Psoas muscle (tissue), 8 donors: Measurements from ENCODE around the gene NAT10. TPM values are rescaled to one million over a fixed set of nuclear protein-coding genes. Genes with fewer than 3 reads are reported as not detected.
A peak's percentile ranks its signal among the peaks of the same experiment; 100 is the strongest.

Experiments used
- ATAC-seq, 4 donors: fragments of 200-7000 bp; cut with Tn5 transposase; one replicate each; pipeline ENCODE4 v1.9.1; 2020; ENCODE audit warnings: moderate library complexity in 3 of 4, mild to moderate bottlenecking in 2 of 4
- DNase-seq, 2 donors: peaks; one replicate each; pipeline ENCODE4 v3.0.0-alpha.2; 2020
- H3K27ac ChIP-seq: fragments of 200-600 bp; one replicate; pipeline ENCODE4 v1.8.0; 2022
- H3K27me3 ChIP-seq, 3 donors: fragments of 200-600 bp in 1 of 3; one replicate each; pipeline versions ENCODE4 v1.6.1 to v1.8.0; 2013 to 2022; ENCODE audit warnings: low read length in 2 of 3, mild to moderate bottlenecking in 2 of 3, moderate library complexity in 1 of 3; ENCODE audit not compliant: insufficient read depth in 3 of 3
- H3K36me3 ChIP-seq, 2 donors: fragments of 200-600 bp in 1 of 2; one replicate each; pipeline versions ENCODE4 v1.6.1 to v1.8.0; 2013 to 2022; ENCODE audit warnings: low read depth in 1 of 2, mild to moderate bottlenecking in 1 of 2, moderate library complexity in 1 of 2; ENCODE audit not compliant: insufficient read depth in 1 of 2
- H3K4me1 ChIP-seq: fragments of 200-600 bp; one replicate; pipeline ENCODE4 v1.8.0; 2022
- H3K4me3 ChIP-seq: fragments of 200-600 bp; one replicate; pipeline ENCODE4 v1.8.0; 2022; ENCODE audit warnings: mild to moderate bottlenecking
- H3K9me3 ChIP-seq: fragments of 200-600 bp; one replicate; pipeline ENCODE4 v1.8.0; 2022
- CTCF ChIP-seq: fragments of 200-600 bp; IDR thresholded peaks from one replicate; pipeline ENCODE4 v1.8.0; 2022; ENCODE audit warnings: antibody characterized with exemption
- WGBS, 3 donors: extraction: QIAGEN DNeasy Blood & Tissue Kit; methylation state at CpG; one replicate each; pipeline versions ENCODE4 v1.1.6 to v1.1.7; 2013; 5-methylcytosine and 5-hydroxymethylcytosine counted together
- intact Hi-C, 2 donors: fragments of 100-400 bp; cut with DNase I; formaldehyde crosslinking; loops; one replicate each; pipeline versions ENCODE4 v1.11.0 to v1.14.2; 2022
- polyA plus RNA-seq, 3 donors: library from polyadenylated mRNA; stranded (reverse); fragments of 200-250 nt; gene quantifications; one replicate each; pipeline ENCODE4 v1.2.3, GENCODE V29; 2013
- total RNA-seq, 4 donors: library from RNA; stranded (reverse); fragmentation: NEBNext Ultra II Directional in 2 of 4; extraction: Animal tissue kit (Norgen Biotek cat#: 25700) in 2 of 4; gene quantifications; one replicate each; pipeline versions ENCODE4 v1.2.1 to v1.2.4, GENCODE V29; 2021 to 2023
- donor health status: healthy with polysubstance abuse.
- donor health status: DM: no; HTN: no; CAD: no; lungs with moderate emphysema.
- donor health status: Bipolar disorder and iron deficiency.
- donor health status: healthy.
- donor health status: DM: yes; HTN: yes; CAD: no.
- donor health status: DM: no; HTN: no; CAD: no.
- donor health status: DM: no; HTN: no; CAD: no.
- donor health status: DM: yes; HTN: yes; CAD: no.

Gene NAT10
- total and polyA plus RNA-seq, 7 donors, result 21.0 to 51.5 (median 29.1) TPM

DNA sequence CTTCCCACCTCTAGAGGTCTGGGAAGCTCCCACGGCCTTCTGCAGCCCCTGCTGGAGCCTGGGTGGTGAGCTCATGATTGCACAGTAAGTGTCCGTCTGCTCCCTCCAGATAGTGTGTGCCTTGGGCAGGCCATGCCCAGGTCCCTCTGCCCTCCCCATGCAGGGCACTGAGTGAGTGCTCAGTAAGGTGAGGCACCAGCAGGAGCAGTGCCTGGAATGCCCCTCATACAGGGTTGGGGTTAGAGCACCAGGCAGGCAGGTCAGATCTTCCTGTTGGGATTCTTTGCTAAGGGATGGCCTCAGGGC is 50.3 kb downstream of the NAT10 start:
- Histone ChIP-seq H3K4me1 (no peaks in the 10 kb centered on the region), H3K4me3 (no peak overlapping the region), H3K27me3 (no peaks in the 10 kb centered on the region), H3K9me3 (no peaks in the 10 kb centered on the region), H3K27ac (no peak overlapping the region), H3K36me3 (peaks cover 6 to 72% of the 10 kb centered on the region in 2 donors)
- WGBS, 3 donors, result 67 to 86% (median 72%) methylated on average over 1 to 2 of the region's 2 CpGs
- no peak for DNase-seq
- intact Hi-C loops, result loop anchor here in 1 of 2 donors (10.0 kb wide), 2 partner anchors 311 to 1659 kb away; no protein-coding TSS in a partner anchor
- no peak for TF ChIP-seq CTCF
- ATAC-seq, result no peak

DNA sequence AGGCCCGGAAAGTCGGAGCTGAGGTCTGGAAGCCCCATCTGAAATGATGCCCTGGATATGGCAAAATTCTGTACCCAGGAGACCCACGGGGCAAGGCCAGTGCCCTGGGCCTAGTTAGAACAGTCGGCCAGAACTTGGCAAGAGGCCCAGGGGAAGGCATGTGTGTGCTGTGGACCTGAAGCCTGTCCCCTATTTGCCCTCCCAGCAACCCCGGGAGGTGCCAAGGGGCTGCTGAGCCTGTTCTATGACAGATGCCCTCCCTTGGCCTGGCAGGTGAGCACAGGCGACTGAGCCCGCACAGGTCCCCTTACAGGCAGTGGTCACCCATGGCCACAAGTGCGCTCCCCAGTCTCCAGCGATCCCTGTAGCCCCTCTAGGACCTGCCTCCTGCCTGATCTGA is 51.7 kb downstream of the NAT10 start:
- peak in 2 of 4 donors; percentile 9 to 26 for ATAC-seq

GRCh38 chr11:34158661-34159060 is 53.2 kb downstream of the NAT10 start:
- no peak for TF ChIP-seq CTCF
- WGBS, 3 donors, result 68 to 75% (median 71%) methylated on average over 6 of the region's 6 CpGs
- Histone ChIP-seq H3K27ac (no peak overlapping the region), H3K4me3 (no peak overlapping the region), H3K27me3 (no peaks in the 10 kb centered on the region), H3K4me1 (no peaks in the 10 kb centered on the region), H3K9me3 (no peaks in the 10 kb centered on the region), H3K36me3 (peaks cover 0 to 68% of the 10 kb centered on the region in 2 donors)
- intact Hi-C loops, result loop anchor here in 1 of 2 donors (10.0 kb wide), 2 partner anchors 314 to 1656 kb away; no protein-coding TSS in a partner anchor
- DNase-seq, result peak in 1 of 2 donors; percentile 40
- ATAC-seq, result no peak

More for the DNA sequence above, 51.7 kb downstream of the NAT10 start:
- intact Hi-C loops, result loop anchor here in 1 of 2 donors (10.0 kb wide), 2 partner anchors 312 to 1658 kb away; no protein-coding TSS in a partner anchor
- TF ChIP-seq CTCF, result no peak
- WGBS, 3 donors, result 64 to 78% (median 64%) methylated on average over 9 of the region's 9 CpGs
- Histone ChIP-seq H3K4me1 (no peaks in the 10 kb centered on the region), H3K36me3 (peaks cover 2 to 72% of the 10 kb centered on the region in 2 donors), H3K4me3 (no peak overlapping the region), H3K27ac (no peak overlapping the region), H3K9me3 (no peaks in the 10 kb centered on the region), H3K27me3 (no peaks in the 10 kb centered on the region)
- peak in 1 of 2 donors; percentile 61 for DNase-seq

DNA sequence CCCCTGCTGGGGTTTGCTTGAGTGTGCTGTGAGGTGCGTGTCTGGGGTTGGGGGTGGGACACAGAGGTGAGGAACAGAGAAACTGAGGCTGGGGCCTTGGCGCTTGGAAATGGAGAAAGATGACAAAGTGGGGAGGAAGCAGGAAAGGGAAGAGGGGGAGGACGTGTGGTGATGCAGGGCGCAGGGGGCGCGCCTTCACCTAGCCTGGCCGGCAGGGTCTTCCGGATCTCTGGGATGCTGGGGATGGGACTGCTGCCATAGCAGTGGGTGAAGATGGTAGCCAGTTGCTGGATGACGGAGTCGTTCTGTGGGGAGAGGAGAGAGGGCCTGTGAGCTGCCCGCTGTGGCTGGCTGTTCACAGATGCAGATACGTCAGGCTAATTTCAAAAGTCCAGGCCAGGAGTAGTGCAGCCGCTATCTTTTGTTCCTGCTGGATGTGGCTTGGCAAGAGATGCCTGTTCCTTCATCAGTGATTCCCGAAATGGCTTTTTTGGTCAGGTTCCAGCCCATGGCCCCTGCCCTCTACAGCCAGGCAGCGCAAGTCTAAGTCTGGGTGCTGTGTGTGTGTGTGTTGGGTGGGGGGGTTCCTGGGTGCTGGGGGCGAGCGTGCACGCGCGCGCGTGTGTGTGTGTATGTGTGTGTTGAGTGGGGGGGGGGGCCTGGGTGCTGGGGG is 54.8 kb downstream of the NAT10 start:
- Histone ChIP-seq H3K27ac (no peak overlapping the region), H3K9me3 (no peaks in the 10 kb centered on the region), H3K4me3 (no peak overlapping the region), H3K27me3 (no peaks in the 10 kb centered on the region), H3K36me3 (peaks cover 0 to 65% of the 10 kb centered on the region in 2 donors), H3K4me1 (no peaks in the 10 kb centered on the region)
- WGBS, 3 donors, result 85 to 87% (median 85%) methylated on average over 21 to 22 of the region's 22 CpGs
- no peak for TF ChIP-seq CTCF
- DNase-seq (no peak), ATAC-seq (no peak)
- intact Hi-C loops, result loop anchor here in 1 of 2 donors (5.0 kb wide), 1 partner anchor 332 kb away; no protein-coding TSS in a partner anchor
